Activated CD4-positive, alpha-beta T cell treated with anti-CD3 and anti-CD28 coated beads, Interleukin-2, amount 10 ng/mL, durations not matched to agents 24 days and 14 days (primary cell): ENCODE measurements around the gene ZFP62. TPM values are rescaled to one million over a fixed set of nuclear protein-coding genes. Genes with fewer than 3 reads are reported as not detected.
"Not testable (repeated sequence)": the region's sequence is repeated elsewhere in the genome, so short reads cannot be mapped to it uniquely, and the experiment has no call there.

Source experiments
- DNase-seq: peaks from one replicate; pipeline ENCODE4 v3.0.0; 2022
- H3K27ac Mint-ChIP-seq: one replicate; pipeline ENCODE4 v1.8.0; 2022; ENCODE audit warnings: mild to moderate bottlenecking, mixed read lengths
- H3K27me3 Mint-ChIP-seq: one replicate; pipeline ENCODE4 v1.8.0; 2022; ENCODE audit warnings: mixed read lengths
- H3K36me3 Mint-ChIP-seq: one replicate; pipeline ENCODE4 v1.8.0; 2022; ENCODE audit warnings: low read depth, mild to moderate bottlenecking, mixed read lengths
- H3K4me1 Mint-ChIP-seq: one replicate; pipeline ENCODE4 v1.8.0; 2021; ENCODE audit warnings: mixed read lengths
- H3K4me3 Mint-ChIP-seq: one replicate; pipeline ENCODE4 v1.8.0; 2022; ENCODE audit warnings: mild to moderate bottlenecking, moderate library complexity, mixed read lengths
- H3K9me3 Mint-ChIP-seq: one replicate; pipeline ENCODE4 v1.8.0; 2021; ENCODE audit warnings: mixed read lengths
- intact Hi-C: fragments of 100-400 bp; cut with micrococcal nuclease; formaldehyde crosslinking; loops from one replicate; pipeline ENCODE4 v1.15.1; 2023
- total RNA-seq: library from RNA; stranded (reverse); gene quantifications from 2 replicates; pipeline ENCODE4 v1.2.3, GENCODE V29; 2022

ZFP62 gene
- total RNA-seq, 1 donor from 2014 or later: 26.7 TPM

DNA sequence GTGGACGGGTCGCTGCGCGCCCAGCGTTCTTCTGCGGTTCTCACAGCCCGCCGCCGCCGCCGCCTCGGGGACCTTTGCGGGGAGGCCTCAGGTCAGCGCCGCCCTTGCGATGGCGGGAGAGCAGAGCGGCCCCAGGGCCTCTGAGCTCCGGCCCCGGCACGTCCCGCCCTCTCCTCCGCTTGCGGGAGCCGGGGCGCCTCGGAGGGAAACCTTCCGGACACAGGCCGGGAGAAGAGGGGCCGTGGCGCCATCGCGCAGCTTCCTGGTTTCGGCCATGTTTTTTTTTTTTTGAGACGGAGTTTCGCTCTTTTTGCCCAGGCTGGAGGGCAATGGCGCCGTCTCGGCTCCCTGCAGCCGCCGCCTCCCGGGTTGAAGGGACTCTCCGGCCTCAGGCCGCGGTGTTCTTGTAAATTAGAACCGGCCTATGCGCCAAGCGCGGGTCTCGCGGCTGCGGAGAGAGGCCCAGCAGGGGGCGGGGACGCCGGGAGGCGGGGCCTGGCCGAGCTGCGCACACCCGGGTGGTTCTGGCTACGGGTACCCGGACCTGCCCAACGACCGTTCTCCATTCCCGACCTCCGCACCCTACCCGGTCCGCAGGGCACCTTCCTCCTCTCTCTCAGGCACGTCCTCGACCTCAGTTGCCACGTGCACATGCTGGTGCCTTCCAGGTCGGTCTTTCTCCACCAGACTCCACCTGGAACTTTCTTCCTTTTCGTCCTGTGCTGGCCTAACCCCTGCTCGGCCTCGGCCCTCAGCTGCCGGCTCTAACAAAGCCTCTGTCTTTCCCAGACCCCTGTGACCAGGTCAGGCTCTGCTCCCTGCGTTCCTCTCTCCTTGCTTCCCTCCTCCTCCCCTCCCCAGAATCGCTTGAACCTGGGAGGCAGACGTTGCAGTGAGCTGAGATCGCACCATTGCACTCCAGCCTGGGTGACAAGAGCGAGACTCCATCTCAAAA lies 29.7 kb downstream of the ZFP62 start:
- no peaks in the 10 kb centered on the region for H3K27me3 Mint-ChIP-seq
- peaks cover 33% of the 10 kb centered on the region for H3K4me1 Mint-ChIP-seq
- H3K9me3 Mint-ChIP-seq: no peaks in the 10 kb centered on the region
- peak; percentile 94 for DNase-seq
- peak overlapping the region; percentile 99 for H3K27ac Mint-ChIP-seq
- H3K4me3 Mint-ChIP-seq: peak overlapping the region; percentile 93
- H3K36me3 Mint-ChIP-seq: peaks cover 44% of the 10 kb centered on the region
- intact Hi-C loops: loop anchor here (1.0 kb wide), 1 partner anchor 30 kb away; the partner anchor contains the start of gene ZFP62

DNA sequence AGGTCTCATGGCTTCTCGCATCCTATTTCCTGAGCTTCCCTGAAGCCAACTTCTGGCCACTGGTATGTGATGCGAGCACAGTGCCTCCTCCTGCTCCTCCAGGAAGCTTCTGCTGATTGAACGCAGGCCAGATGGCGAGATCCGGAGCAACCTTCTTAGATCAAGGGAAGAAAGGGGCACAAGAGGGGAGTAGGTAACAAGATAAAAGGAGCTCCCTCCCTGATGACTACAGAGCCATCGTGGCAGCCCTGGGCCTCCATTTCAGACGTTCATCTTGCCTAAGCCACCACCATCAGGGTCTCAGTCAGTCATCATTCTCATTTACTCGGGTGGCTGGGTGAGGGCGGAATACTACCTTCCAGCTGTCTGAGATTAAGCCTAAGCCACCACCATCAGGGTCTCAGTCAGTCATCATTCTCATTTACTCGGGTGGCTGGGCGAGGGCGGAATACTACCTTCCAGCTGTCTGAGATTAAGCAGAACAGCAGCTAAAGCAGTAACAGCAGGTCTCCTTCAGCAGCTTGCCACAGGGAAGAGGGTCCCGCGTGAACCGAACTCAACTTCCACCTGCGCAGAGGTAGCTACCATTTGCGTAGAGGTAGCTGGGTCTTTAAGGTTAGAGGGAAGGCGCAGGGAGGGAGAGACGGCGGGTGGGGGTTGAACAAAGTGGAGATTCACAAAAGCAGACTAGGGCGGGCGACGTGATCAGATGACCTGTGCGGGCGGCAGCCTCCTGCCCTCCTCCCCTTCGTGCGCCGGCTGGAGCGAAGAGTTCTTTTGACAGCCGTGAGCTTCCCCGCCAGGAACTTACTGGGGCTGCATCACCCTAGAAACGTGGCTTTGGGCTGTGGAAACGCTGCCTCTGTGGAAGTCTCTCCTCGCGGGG lies 30.6 kb downstream of the ZFP62 start:
- H3K9me3 Mint-ChIP-seq: no peaks in the 10 kb centered on the region
- peaks cover 40% of the 10 kb centered on the region for H3K36me3 Mint-ChIP-seq
- peak overlapping the region; percentile 93 for H3K4me3 Mint-ChIP-seq
- no peaks in the 10 kb centered on the region for H3K27me3 Mint-ChIP-seq
- intact Hi-C loops: loop anchor here (1.0 kb wide), 2 partner anchors 20 to 28 kb away; partner anchors contain the start of gene MGAT1
- H3K27ac Mint-ChIP-seq: peak overlapping the region; percentile 99
- H3K4me1 Mint-ChIP-seq: peaks cover 40% of the 10 kb centered on the region
- peak; percentile 91 for DNase-seq

DNA sequence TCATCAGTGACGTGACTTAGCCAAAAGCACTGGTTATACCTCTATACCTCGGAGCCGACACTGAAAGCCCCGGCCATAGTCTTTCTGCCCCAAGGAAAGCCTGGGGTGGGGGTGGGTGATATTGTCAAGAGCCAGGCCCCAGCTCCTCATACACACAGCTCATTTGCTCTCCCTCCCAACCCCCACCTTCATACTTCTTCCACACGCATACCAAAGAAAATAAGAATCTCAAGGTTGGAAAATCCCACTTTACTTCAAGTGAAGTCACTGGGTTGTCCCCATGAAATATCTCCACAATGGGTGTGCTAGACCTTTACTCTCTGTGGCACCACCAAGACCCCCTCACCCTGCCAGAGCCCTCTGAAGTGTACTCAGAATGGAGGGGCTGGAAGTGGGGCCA lies 31.4 kb downstream of the ZFP62 start:
- peak overlapping the region; percentile 93 for H3K4me3 Mint-ChIP-seq
- peaks cover 39% of the 10 kb centered on the region for H3K4me1 Mint-ChIP-seq
- DNase-seq: no peak
- peaks cover 39% of the 10 kb centered on the region for H3K36me3 Mint-ChIP-seq
- H3K9me3 Mint-ChIP-seq: no peaks in the 10 kb centered on the region
- H3K27ac Mint-ChIP-seq: peak overlapping the region; percentile 99
- intact Hi-C loops: loop anchor here (1.0 kb wide), 2 partner anchors 19 to 27 kb away; partner anchors contain the start of gene MGAT1
- H3K27me3 Mint-ChIP-seq: no peaks in the 10 kb centered on the region

DNA sequence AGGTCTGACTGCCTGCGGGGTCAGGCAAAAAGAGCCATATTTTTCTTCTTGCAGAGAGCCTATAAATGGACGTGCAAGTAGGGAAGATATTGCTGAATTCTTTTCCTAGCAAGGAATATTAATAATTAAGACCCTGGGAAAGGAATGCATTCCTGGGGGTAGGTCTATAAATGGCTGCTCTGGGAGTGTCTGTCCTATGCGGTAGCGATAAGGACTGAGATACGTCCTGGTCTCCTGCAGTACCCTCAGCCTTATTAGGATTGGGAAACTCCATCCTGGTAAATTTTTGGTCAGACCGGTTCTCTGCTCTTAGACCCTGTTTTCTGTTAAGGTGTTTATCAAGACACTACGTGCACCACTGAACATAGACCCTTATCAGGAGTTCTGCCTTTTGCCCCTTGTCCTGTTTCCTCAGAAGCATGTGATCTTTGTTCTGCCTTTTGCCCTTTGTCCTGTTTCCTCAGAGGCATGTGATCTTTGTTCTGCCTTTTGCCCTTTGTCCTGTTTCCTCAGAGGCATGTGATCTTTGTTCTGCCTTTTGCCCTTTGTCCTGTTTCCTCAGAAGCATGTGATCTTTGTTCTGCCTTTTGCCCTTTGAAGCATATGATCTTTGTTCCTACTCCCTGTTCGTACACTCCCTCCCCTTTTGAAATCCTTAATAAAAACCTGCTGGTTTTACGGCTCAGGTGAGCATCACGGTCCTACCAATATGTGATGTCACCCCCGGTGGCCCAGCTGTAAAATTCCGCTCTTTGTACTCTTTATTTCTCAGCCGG lies 32.1 kb downstream of the ZFP62 start:
- H3K9me3 Mint-ChIP-seq, H3K27me3 Mint-ChIP-seq, H3K27ac Mint-ChIP-seq, intact Hi-C loops, DNase-seq, H3K4me3 Mint-ChIP-seq: not testable (repeated sequence)
- Mint-ChIP-seq H3K4me1 (peaks cover 35% of the 10 kb centered on the region), H3K36me3 (peaks cover 32% of the 10 kb centered on the region)

DNA sequence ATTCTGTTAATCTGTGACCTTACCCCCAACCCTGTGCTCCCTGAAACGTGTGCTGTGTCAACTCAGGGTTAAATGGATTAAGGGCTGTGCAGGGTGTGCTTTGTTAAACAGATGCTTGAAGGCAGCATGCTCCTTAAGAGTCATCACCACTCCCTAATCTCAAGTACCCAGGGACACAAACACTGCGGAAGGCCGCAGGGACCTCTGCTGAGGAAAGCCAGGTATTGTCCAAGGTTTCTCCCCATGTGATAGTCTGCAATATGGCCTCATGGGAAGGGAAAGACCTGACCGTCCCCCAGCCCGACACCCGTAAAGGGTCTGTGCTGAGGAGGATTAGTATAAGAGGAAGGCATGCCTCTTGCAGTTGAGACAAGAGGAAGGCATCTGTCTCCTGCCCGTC lies 33.7 kb downstream of the ZFP62 start:
- H3K27me3 Mint-ChIP-seq, H3K27ac Mint-ChIP-seq, H3K9me3 Mint-ChIP-seq, intact Hi-C loops, DNase-seq, H3K4me3 Mint-ChIP-seq: not testable (repeated sequence)
- Mint-ChIP-seq H3K36me3 (peaks cover 28% of the 10 kb centered on the region), H3K4me1 (peaks cover 28% of the 10 kb centered on the region)

DNA sequence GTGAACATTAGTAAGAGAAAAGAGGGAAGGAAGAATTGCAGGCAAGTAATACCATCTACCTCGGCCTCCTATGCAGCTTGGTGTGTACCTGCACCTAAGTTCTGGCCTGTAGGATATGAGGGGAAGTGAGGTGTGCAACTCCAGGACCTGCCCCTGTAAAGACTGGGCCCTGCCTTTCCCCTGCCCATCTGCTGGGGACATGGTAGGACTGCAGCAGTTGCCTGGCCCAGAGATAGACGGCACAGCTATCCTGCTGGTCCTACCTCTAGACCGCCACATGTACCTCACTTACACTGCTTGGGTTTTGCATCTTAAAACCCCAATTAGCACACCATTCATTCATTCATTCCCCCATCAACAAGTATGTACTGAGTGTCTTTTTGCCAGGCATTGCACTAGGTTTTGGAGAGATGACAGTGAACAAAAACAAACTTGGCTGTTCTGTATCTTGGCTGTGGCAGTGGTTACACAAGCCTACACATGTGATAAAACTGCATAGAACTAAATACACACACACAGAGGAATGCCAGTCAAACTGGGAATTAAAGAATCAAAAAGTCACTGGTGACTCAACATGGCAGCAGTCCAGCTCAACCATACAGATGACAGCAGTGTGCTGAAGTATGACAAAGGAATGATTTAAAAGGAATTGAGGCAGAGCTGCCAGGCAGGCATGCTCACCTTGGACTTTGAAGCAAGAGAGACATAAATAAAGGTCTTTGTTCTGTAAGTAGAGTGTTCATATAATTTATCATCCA lies 35.1 kb downstream of the ZFP62 start:
- Mint-ChIP-seq H3K27me3 (no peaks in the 10 kb centered on the region), H3K4me3 (no peak overlapping the region), H3K27ac (peak overlapping the region; percentile 21), H3K4me1 (peaks cover 22% of the 10 kb centered on the region), H3K36me3 (peaks cover 22% of the 10 kb centered on the region), H3K9me3 (no peaks in the 10 kb centered on the region)
- intact Hi-C loops: no loop called here
- no peak for DNase-seq

DNA sequence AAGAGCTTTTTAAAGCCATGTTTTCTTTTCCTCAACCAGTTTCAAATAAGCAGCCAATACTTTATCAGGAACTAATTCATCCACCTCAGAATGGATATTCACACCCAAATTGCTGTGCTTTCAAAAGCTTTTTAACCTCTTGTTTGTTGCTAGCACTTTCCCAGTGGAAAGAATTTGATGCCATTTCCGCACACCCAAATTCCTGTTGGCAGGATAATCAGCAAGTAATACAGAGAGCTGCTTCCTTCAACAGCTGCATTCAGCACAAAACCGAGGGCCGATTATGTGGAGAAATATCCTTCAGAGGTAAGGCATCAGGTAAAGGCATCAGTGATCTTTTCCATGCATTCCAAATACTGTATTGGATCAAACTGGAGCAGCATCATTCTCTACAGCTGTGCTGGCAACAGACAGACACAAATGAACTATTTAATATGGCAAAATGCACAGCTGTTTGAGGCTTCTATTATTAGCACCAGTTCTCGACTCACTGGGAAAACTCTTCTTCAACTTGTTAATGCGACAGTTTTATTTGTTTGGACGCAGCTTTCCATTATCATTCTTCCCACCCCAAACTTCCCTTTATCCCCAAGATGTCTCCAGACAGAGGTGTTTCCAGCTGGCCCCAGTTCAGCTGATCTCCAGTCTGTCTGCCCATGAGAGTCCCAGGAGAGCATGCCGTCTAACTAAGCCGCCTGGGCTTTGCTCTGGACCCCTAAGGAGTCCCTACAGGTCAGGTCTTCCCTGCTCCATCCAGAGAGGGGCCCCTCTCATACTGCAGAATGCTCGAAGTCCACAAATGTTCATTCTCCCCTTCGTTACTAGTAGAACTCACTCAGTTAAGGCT lies 36.2 kb downstream of the ZFP62 start:
- DNase-seq: peak; percentile 41
- Mint-ChIP-seq H3K27ac (no peak overlapping the region), H3K9me3 (no peaks in the 10 kb centered on the region), H3K27me3 (no peaks in the 10 kb centered on the region), H3K4me3 (no peak overlapping the region), H3K36me3 (peaks cover 13% of the 10 kb centered on the region), H3K4me1 (peaks cover 14% of the 10 kb centered on the region)
- intact Hi-C loops: no loop called here

DNA sequence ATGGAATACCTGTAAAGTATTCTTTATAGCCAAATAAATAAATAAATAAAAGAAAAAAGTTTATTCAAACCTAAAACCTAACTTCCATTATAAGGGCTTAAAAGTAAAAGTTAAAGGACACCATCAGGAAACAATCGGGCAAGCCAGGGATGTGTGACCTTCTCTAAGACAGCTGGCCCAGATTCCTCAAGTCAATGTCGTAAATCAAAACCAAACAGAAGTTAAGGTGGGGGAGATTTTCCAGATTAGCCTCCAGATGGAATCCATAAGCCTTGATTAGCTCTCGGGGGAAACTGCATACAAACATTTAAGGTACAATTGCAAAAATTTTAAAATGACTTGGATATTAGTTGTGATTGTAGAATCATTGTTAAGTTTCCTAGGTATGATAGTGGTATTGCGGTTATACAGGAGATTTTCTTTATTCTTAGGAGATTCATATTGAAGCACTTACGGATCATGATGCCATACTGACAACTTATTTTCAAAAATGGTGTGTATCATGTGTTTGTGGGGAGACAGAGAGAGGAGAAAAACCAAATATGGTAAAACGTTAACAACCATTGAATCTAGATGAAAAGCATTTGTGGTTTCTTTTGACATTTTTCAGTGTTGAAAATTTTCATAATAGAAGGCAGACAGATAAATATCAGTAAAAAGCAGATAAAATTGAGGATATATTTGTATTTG lies 37.0 kb downstream of the ZFP62 start:
- Mint-ChIP-seq H3K9me3 (no peaks in the 10 kb centered on the region), H3K4me3 (no peak overlapping the region), H3K4me1 (peaks cover 12% of the 10 kb centered on the region), H3K27me3 (no peaks in the 10 kb centered on the region), H3K27ac (peak overlapping the region; percentile 0), H3K36me3 (peaks cover 7% of the 10 kb centered on the region)
- intact Hi-C loops: no loop called here
- DNase-seq: peak; percentile 12

DNA sequence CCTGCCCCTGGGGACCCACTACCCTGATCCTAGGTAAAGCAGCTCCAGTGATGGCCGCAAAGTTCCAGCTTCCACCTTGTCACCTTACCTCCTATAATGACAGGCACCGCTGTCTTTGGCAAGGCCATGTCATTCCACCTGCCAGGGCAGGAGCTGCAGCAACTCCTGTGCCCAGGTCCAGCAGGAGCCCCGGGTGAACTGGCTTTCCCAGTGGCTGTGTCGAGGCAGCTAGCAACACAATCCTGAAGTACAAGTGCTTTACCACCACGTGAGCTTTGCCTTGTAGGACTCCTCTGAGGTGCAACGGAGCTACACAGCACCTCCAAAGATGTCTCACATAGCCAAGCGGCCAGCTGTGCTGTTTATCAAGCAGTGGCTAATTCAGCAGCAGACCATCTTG lies 37.7 kb downstream of the ZFP62 start:
- H3K4me1 Mint-ChIP-seq: peaks cover 12% of the 10 kb centered on the region
- no peaks in the 10 kb centered on the region for H3K27me3 Mint-ChIP-seq
- H3K9me3 Mint-ChIP-seq: no peaks in the 10 kb centered on the region
- intact Hi-C loops: no loop called here
- peak; percentile 53 for DNase-seq
- H3K4me3 Mint-ChIP-seq: no peak overlapping the region
- H3K27ac Mint-ChIP-seq: no peak overlapping the region
- peaks cover 2% of the 10 kb centered on the region for H3K36me3 Mint-ChIP-seq

DNA sequence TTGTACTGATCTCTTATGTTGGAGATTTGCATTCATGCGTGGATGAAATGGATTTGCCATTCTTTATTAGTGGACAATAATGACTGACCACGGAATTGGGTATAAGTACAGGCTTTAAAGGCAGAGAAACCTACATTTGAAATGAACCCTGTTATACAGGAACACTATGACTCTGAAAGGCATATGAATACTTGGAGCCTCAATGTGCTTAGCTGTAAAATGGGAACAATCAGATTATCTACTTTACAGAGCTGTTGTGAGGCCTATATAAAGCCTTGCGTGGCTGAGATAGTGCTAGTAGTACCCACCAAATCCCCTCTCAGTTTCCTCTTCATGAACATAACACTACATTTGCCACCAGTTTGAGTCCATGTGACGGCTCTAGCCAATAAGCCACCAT lies 39.5 kb downstream of the ZFP62 start:
- H3K4me1 Mint-ChIP-seq: peaks cover 20% of the 10 kb centered on the region
- no peaks in the 10 kb centered on the region for H3K9me3 Mint-ChIP-seq
- peaks cover 2% of the 10 kb centered on the region for H3K36me3 Mint-ChIP-seq
- H3K4me3 Mint-ChIP-seq: no peak overlapping the region
- H3K27me3 Mint-ChIP-seq: no peaks in the 10 kb centered on the region
- intact Hi-C loops: no loop called here
- DNase-seq: peak; percentile 52
- H3K27ac Mint-ChIP-seq: no peak overlapping the region

DNA sequence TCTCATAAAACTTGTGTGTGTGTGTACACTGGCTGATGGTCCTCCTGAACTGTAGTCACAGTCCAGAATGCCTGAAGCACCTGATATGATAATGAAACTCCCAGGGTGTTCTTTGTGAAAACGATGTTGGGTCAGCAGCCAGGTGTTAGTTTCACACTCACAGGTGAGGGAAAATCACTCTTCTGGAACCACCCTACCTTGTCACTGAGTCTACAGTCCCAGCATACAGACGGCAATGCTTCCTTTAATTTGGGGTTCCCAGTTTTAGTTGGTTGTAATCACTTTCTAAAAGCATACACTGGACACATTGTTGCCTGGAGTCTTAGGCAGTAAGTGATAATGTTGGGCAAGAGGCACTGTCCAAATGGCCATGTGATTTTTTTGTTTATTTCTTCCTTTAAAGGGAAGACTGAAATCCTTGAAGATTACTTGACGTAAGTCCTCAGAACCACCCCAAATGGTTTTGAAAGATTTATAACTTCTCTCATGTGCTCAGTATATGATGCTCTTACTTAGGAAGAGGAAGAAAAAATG lies 40.2 kb downstream of the ZFP62 start:
- H3K27ac Mint-ChIP-seq: no peak overlapping the region
- no peaks in the 10 kb centered on the region for H3K9me3 Mint-ChIP-seq
- H3K36me3 Mint-ChIP-seq: no peaks in the 10 kb centered on the region
- H3K4me1 Mint-ChIP-seq: peaks cover 16% of the 10 kb centered on the region
- intact Hi-C loops: no loop called here
- DNase-seq: peak; percentile 41
- no peak overlapping the region for H3K4me3 Mint-ChIP-seq
- no peaks in the 10 kb centered on the region for H3K27me3 Mint-ChIP-seq
